Ascending aorta (tissue), 2 donors: ENCODE results near the gene GLIPR1L1. TPM values are rescaled to one million over a fixed set of nuclear protein-coding genes. Genes with fewer than 3 reads are reported as not detected.

Source experiments
- DNase-seq, 2 donors: peaks; one replicate each; pipeline ENCODE4 v3.0.0-alpha.2; 2019; ENCODE audit warnings: low spot score in 2 of 2
- H3K27ac ChIP-seq, 2 donors: fragments of 200-600 bp; sonication (generic); one replicate each; pipeline ENCODE4 v1.5.1; 2016 to 2017; ENCODE audit warnings: mild to moderate bottlenecking in 1 of 2
- H3K27me3 ChIP-seq: fragments of 200-600 bp; sonication (generic); one replicate; pipeline ENCODE4 v1.5.1; 2017
- H3K36me3 ChIP-seq, 2 donors: fragments of 200-600 bp; sonication (generic); one replicate each; pipeline ENCODE4 v1.5.1; 2016
- H3K4me1 ChIP-seq, 2 donors: fragments of 200-600 bp; sonication (generic); one replicate each; pipeline ENCODE4 v1.5.1; 2016 to 2017; ENCODE audit warnings: mild to moderate bottlenecking in 1 of 2
- H3K4me3 ChIP-seq, 2 donors: fragments of 200-600 bp; sonication (generic); one replicate each; pipeline ENCODE4 v1.5.1; 2016 to 2017; ENCODE audit warnings: mild to moderate bottlenecking in 1 of 2
- H3K9me3 ChIP-seq, 2 donors: fragments of 200-600 bp; sonication (generic); one replicate each; pipeline ENCODE4 v1.5.1; 2016
- CTCF ChIP-seq, 3 experiments: fragments of 200-600 bp in 2 of 3; fragments of 450-650 bp in 1 of 3; sonication (generic) in 2 of 3; IDR thresholded peaks; one replicate each; pipeline ENCODE4 v1.5.1; 2016 to 2019; ENCODE audit warnings: antibody characterized with exemption in 3 of 3, mild to moderate bottlenecking in 1 of 3, moderate library complexity in 1 of 3
- intact Hi-C: fragments of 100-400 bp; cut with DNase I; formaldehyde crosslinking; loops from one replicate; pipeline ENCODE4 v1.15.1; 2023
- total RNA-seq: library from RNA; depleted of rRNA; stranded (reverse); fragments of >200 nt; gene quantifications from one replicate; pipeline ENCODE4 v1.1.0, GENCODE V29; 2016

GLIPR1L1 gene
- total RNA-seq, 1 donor from 2014 or later = not detected

GRCh38 chr12:75350413-75350812 lies 15.9 kb downstream of the GLIPR1L1 start:
- intact Hi-C loops = no loop called here
- H3K27me3 ChIP-seq = no peaks in the 10 kb centered on the region
- H3K9me3 ChIP-seq = peaks cover 6 to 7% of the 10 kb centered on the region in 2 donors
- H3K36me3 ChIP-seq = no peaks in the 10 kb centered on the region
- H3K4me3 ChIP-seq = no peak overlapping the region
- H3K27ac ChIP-seq = no peak overlapping the region
- no peak for TF ChIP-seq CTCF (IDR thresholded peaks at IDR 0.05)
- no peaks in the 10 kb centered on the region for H3K4me1 ChIP-seq
- no peak for DNase-seq

GRCh38 chr12:75354011-75354410 lies 19.5 kb downstream of the GLIPR1L1 start:
- TF ChIP-seq CTCF (IDR thresholded peaks at IDR 0.05) = no peak
- no peaks in the 10 kb centered on the region for H3K27me3 ChIP-seq
- H3K9me3 ChIP-seq = peaks cover 6 to 7% of the 10 kb centered on the region in 2 donors
- no peak for DNase-seq
- no peak overlapping the region for H3K27ac ChIP-seq
- H3K4me3 ChIP-seq = no peak overlapping the region
- H3K36me3 ChIP-seq = no peaks in the 10 kb centered on the region
- H3K4me1 ChIP-seq = no peaks in the 10 kb centered on the region
- intact Hi-C loops = no loop called here

GRCh38 chr12:75360920-75361319 lies 26.4 kb downstream of the GLIPR1L1 start:
- Histone ChIP-seq H3K9me3 (no peaks in the 10 kb centered on the region), H3K4me3 (no peak overlapping the region), H3K36me3 (no peaks in the 10 kb centered on the region), H3K27ac (no peak overlapping the region), H3K27me3 (no peaks in the 10 kb centered on the region), H3K4me1 (no peaks in the 10 kb centered on the region)
- intact Hi-C loops = no loop called here
- DNase-seq = no peak
- TF ChIP-seq CTCF (IDR thresholded peaks at IDR 0.05) = no peak

GRCh38 chr12:75361408-75361807 lies 26.9 kb downstream of the GLIPR1L1 start:
- intact Hi-C loops = no loop called here

GRCh38 chr12:75364919-75365318 lies 30.4 kb downstream of the GLIPR1L1 start:
- H3K27me3 ChIP-seq = no peaks in the 10 kb centered on the region
- H3K4me3 ChIP-seq = no peak overlapping the region
- H3K4me1 ChIP-seq = peaks cover 0 to 2% of the 10 kb centered on the region in 2 donors
- H3K36me3 ChIP-seq = no peaks in the 10 kb centered on the region
- DNase-seq = no peak
- intact Hi-C loops = no loop called here
- no peak overlapping the region for H3K27ac ChIP-seq
- no peaks in the 10 kb centered on the region for H3K9me3 ChIP-seq
- no peak for TF ChIP-seq CTCF (IDR thresholded peaks at IDR 0.05)

More at GRCh38 chr12:75361408-75361807, 26.9 kb downstream of the GLIPR1L1 start:
- no peak for TF ChIP-seq CTCF (IDR thresholded peaks at IDR 0.05)
- Histone ChIP-seq H3K27ac (no peak overlapping the region), H3K4me3 (no peak overlapping the region), H3K4me1 (peaks cover 0 to 1% of the 10 kb centered on the region in 2 donors), H3K27me3 (no peaks in the 10 kb centered on the region), H3K9me3 (no peaks in the 10 kb centered on the region), H3K36me3 (no peaks in the 10 kb centered on the region)
- no peak for DNase-seq

- Histone ChIP-seq H3K27ac (peak overlapping the region in 1 of 2 donors; percentile 9), H3K4me1 (peaks cover 0 to 2% of the 10 kb centered on the region in 2 donors), H3K27me3 (no peaks in the 10 kb centered on the region), H3K4me3 (no peak overlapping the region), H3K36me3 (no peaks in the 10 kb centered on the region), H3K9me3 (no peaks in the 10 kb centered on the region)
- DNase-seq = no peak
- TF ChIP-seq CTCF (IDR thresholded peaks at IDR 0.05) = no peak
- intact Hi-C loops = no loop called here
These were observed 32.2 kb downstream of the GLIPR1L1 start for GRCh38 chr12:75366629-75367028.
